Transverse colon (tissue), 4 donors: ENCODE results near the gene RAB30.

ENCODE experiments used
- EP300 ChIP-seq: sonication (generic); formaldehyde crosslinking; IDR thresholded peaks from one replicate; pipeline ENCODE4 v1.6.1; 2017; ENCODE audit warnings: antibody characterized with exemption, low read depth
- POLR2A ChIP-seq: fragments of 450-650 bp; IDR thresholded peaks from one replicate; pipeline ENCODE4 v1.6.1; 2016; ENCODE audit warnings: antibody characterized with exemption, mild to moderate bottlenecking, moderate library complexity
- POLR2AphosphoS5 ChIP-seq, 3 donors: sonication (generic); formaldehyde crosslinking; IDR thresholded peaks; one replicate each; pipeline ENCODE4 v1.6.1; 2016; ENCODE audit warnings: antibody characterized with exemption in 3 of 3
- TF ChIP-seq, protein P1 (sequence below), 5 experiments: fragments of 200-600 bp in 3 of 5; fragments of 450-650 bp in 2 of 5; sonication (generic) in 3 of 5; IDR thresholded peaks; 1 replicate in 2 of 5; 2 replicates in 3 of 5; pipeline ENCODE4 v1.5.1; 2016 to 2017; ENCODE audit warnings: antibody characterized with exemption in 5 of 5, inconsistent platforms in 3 of 5, mild to moderate bottlenecking in 2 of 5, moderate library complexity in 1 of 5

- TF ChIP-seq, protein P1, sequence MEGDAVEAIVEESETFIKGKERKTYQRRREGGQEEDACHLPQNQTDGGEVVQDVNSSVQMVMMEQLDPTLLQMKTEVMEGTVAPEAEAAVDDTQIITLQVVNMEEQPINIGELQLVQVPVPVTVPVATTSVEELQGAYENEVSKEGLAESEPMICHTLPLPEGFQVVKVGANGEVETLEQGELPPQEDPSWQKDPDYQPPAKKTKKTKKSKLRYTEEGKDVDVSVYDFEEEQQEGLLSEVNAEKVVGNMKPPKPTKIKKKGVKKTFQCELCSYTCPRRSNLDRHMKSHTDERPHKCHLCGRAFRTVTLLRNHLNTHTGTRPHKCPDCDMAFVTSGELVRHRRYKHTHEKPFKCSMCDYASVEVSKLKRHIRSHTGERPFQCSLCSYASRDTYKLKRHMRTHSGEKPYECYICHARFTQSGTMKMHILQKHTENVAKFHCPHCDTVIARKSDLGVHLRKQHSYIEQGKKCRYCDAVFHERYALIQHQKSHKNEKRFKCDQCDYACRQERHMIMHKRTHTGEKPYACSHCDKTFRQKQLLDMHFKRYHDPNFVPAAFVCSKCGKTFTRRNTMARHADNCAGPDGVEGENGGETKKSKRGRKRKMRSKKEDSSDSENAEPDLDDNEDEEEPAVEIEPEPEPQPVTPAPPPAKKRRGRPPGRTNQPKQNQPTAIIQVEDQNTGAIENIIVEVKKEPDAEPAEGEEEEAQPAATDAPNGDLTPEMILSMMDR (IDR thresholded peaks at IDR 0.05): peak in 1 of 5 experiments; percentile 0
- TF ChIP-seq POLR2A (no peak), POLR2AphosphoS5 (IDR thresholded peaks at IDR 0.05) (no peak), EP300 (no peak)
These were observed 748 bp downstream of the RAB30 start for GRCh38 chr11:83070731-83071566.
